ENCODE results near the gene SSTR3.
"Not testable (repeated sequence)": the region's sequence is repeated elsewhere in the genome, so short reads cannot be mapped to it uniquely, and the experiment has no call there.

The SSTR3 gene

GRCh38 chr22:37253126-37253660 lies 40.9 kb upstream of the SSTR3 start:
- no peaks in the 10 kb centered on the region for H3K36me3 ChIP-seq
- no peak for DNase-seq

GRCh38 chr22:37251836-37252235 lies 39.6 kb upstream of the SSTR3 start:
- not testable (repeated sequence) for H3K4me3 ChIP-seq (ENCODE audit: low read depth, low read length); DNase-seq; H3K36me3 ChIP-seq; H3K9me3 ChIP-seq; H3K27me3 ChIP-seq; H3K4me1 ChIP-seq

More at GRCh38 chr22:37253126-37253660, 40.9 kb upstream of the SSTR3 start:
- TF ChIP-seq CTCF (IDR thresholded peaks at IDR 0.05; ENCODE audit: low read depth, low read length), result peak; percentile 58
- Histone ChIP-seq H3K27me3 (no peaks in the 10 kb centered on the region), H3K9me3 (no peaks in the 10 kb centered on the region), H3K4me3 (ENCODE audit: low read depth, low read length) (peak overlapping the region; percentile 21; the same call in 1 of the 2 replicates), H3K4me1 (peaks cover 4% of the 10 kb centered on the region; the same call in 1 of the 2 replicates)

- H3K4me3 ChIP-seq (ENCODE audit: low read depth, low read length), result no peak overlapping the region
Observed at GRCh38 chr22:37249986-37250385, 37.7 kb upstream of the SSTR3 start.

GRCh38 chr22:37248251-37248650 lies 36.0 kb upstream of the SSTR3 start:
- Histone ChIP-seq H3K4me1 (peaks cover 3% of the 10 kb centered on the region; the same call in 1 of the 2 replicates), H3K27me3 (no peaks in the 10 kb centered on the region), H3K36me3 (no peaks in the 10 kb centered on the region), H3K9me3 (no peaks in the 10 kb centered on the region), H3K4me3 (ENCODE audit: low read depth, low read length) (no peak overlapping the region)
- TF ChIP-seq CTCF (IDR thresholded peaks at IDR 0.05; ENCODE audit: low read depth, low read length), result no peak
- DNase-seq, result no peak

More at GRCh38 chr22:37249986-37250385, 37.7 kb upstream of the SSTR3 start:
- peaks cover 4% of the 10 kb centered on the region; the same call in 1 of the 2 replicates for H3K4me1 ChIP-seq
- no peaks in the 10 kb centered on the region for H3K36me3 ChIP-seq
- DNase-seq, result no peak
- H3K9me3 ChIP-seq, result no peaks in the 10 kb centered on the region
- H3K27me3 ChIP-seq, result no peaks in the 10 kb centered on the region
- TF ChIP-seq CTCF (IDR thresholded peaks at IDR 0.05; ENCODE audit: low read depth, low read length), result no peak

GRCh38 chr22:37245740-37246139 lies 33.5 kb upstream of the SSTR3 start:
- Histone ChIP-seq H3K4me1 (no peaks in the 10 kb centered on the region; the same call in 1 of the 2 replicates), H3K9me3 (no peaks in the 10 kb centered on the region), H3K4me3 (ENCODE audit: low read depth, low read length) (no peak overlapping the region), H3K36me3 (no peaks in the 10 kb centered on the region), H3K27me3 (no peaks in the 10 kb centered on the region)
- no peak for DNase-seq
- TF ChIP-seq CTCF (IDR thresholded peaks at IDR 0.05; ENCODE audit: low read depth, low read length), result no peak

GRCh38 chr22:37244922-37245722 lies 32.8 kb upstream of the SSTR3 start:
- H3K4me1 ChIP-seq, result no peaks in the 10 kb centered on the region; the same call in 1 of the 2 replicates

More at GRCh38 chr22:37244922-37245722, 32.8 kb upstream of the SSTR3 start:
- no peak for DNase-seq
- no peak overlapping the region for H3K4me3 ChIP-seq (ENCODE audit: low read depth, low read length)
- no peaks in the 10 kb centered on the region for H3K9me3 ChIP-seq
- no peaks in the 10 kb centered on the region for H3K27me3 ChIP-seq
- H3K36me3 ChIP-seq, result no peaks in the 10 kb centered on the region
- TF ChIP-seq CTCF (IDR thresholded peaks at IDR 0.05; ENCODE audit: low read depth, low read length), result no peak
